HTERT RPE-1 (cell line): Measurements from ENCODE around the gene LRFN5.

ENCODE experiments used
- in situ Hi-C: fragments of 300-500 bp; cut with MboI; formaldehyde crosslinking; loops from 4 replicates; pipeline ENCODE4 v1.14.3; 2020; ENCODE audit warnings: low sequenced_read_pairs

Gene LRFN5

DNA sequence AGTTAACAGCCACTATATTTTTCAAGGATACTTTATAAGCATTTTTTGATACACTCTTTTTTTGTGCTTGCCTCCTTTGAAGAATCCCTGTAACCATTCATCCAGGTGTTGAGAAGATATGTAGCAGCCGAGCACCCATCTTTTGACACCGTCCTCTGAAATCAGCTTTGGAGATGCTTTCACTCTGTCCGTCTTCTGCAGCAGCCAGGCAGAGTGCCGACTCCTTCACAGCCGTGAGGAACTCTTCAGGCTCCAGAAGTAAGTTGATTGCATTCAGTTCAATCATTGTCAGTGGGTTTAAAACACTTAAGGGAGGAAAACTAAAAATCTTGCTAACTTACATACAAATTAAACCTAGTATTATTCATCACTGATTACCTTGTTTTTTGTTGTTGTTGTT, 160.1 kb downstream of the LRFN5 start:
- in situ Hi-C loops: no loop called here

DNA sequence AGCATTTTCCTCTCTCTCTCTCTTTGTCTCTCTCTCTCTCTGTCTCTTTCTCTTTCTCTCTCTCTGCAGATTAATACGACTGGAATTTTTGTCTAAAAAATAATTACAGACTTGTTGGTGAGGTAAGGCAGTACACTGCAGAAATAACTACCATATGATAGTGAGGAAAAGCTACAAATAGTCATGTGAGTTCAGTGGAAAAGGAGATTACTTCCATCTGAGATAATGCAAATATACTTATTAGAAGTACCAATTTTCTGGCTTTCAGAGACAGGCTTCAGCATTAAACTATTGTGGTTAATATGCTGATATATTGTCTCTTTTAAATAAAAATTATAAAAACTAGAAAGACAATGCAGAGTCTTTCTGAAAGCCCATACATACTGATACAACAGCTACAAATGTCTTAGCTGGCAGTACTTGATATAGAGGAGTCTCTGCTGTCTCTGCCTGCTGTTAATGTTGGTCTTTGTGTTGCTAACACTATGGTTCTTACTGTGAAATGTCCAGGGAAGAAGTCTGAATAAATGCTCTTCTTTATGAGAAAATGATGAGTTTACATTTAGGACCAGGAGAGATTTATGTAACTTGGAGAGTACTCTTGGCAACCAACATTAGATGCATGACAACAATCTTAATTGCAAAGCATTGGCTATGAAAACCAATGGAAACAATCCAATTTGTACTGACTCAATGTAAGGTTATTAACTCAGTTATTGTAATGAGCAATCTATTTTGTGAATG, 167.0 kb downstream of the LRFN5 start:
- in situ Hi-C loops: no loop called here

DNA sequence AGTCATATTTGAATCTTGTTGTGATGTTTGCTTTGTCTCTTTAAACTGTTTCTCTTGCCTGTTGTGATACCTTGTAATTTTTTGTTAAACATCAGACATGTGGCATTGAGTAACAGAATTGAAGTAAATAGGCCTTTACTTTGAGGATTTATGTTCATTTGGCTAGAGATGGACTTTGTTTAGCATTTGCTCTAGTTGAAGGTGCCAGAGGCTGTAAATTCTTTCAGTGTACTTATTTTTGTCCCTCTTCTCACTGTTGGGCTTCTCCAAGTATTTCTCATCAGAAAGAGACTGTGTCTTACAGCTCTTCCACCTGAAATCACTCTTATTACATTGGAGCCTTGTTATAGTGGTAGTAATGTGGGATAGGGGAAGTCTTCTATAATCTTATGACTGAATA, 175.8 kb downstream of the LRFN5 start:
- in situ Hi-C loops: no loop called here

DNA sequence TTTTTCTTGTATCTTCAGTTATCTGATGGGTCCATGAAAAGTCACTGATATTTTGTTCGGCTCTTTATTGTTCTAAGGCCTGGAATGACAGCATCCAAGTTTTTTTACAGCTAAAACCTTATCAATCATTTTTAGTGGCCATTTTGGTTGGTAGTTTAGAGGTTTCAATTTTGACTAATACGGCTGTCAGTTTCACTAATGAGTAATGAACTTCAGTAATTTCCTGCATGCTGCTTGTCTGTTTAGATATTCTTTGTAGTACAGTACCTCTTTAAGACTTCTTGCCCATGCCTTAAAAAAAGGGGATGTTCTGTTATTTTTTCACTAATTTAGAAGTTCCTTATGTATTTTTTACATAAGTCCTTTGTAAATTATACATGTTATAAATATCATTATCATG, 176.7 kb downstream of the LRFN5 start:
- in situ Hi-C loops: no loop called here

DNA sequence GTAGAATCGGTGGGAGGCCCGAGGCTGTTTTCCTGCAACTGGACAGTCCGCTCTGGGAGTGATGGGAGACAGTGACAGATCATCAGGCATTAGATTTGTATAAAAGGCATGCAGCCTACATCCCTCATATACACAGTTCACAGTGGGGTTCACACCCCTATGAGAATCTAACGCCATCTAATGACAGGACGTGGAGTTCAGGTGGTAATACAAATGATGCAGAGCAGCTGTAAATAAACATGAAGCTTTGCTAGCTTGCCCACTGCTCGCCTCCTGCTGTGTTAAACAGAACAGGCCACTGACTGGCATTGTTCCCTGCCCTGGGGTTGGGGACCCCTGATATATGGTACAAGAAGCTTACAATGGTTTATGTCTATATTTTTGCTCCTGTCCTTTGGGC, 179.0 kb downstream of the LRFN5 start:
- in situ Hi-C loops: no loop called here

DNA sequence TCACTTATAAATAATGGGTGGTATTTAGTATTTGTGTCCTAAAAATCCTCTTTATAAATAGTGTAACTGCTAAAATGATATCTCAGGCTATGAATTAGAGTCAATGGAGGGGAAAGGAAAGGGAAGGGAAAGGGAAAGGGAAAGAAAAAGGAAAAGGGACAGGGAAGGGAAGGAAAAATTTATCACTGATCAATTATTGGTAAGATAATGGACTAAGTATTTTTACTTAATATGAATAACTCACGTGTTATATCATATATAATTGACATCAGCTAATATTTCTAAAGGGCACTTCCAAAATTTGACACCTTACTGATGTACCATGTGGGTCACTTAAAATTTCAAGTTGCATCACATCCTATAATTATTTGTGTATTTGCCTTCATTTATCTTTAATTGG, 193.1 kb downstream of the LRFN5 start:
- in situ Hi-C loops: no loop called here

DNA sequence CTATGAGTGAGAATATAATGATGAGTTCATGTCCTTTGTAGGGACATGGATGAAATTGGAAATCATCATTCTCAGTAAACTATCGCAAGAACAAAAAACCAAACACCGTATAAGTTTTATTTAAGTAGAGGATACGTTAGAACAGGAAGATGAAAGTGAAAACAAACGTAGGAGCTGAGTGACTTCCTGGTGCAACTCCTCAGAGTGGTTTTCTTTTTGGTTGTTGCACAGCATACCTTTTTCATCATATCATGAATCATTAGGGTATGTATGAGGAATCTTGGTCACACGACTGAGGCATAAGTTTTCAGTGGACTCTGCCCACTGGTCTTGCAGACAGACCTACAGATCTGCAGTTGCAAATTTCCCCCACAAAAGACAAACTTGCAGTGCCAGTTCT, 199.0 kb downstream of the LRFN5 start:
- in situ Hi-C loops: no loop called here

DNA sequence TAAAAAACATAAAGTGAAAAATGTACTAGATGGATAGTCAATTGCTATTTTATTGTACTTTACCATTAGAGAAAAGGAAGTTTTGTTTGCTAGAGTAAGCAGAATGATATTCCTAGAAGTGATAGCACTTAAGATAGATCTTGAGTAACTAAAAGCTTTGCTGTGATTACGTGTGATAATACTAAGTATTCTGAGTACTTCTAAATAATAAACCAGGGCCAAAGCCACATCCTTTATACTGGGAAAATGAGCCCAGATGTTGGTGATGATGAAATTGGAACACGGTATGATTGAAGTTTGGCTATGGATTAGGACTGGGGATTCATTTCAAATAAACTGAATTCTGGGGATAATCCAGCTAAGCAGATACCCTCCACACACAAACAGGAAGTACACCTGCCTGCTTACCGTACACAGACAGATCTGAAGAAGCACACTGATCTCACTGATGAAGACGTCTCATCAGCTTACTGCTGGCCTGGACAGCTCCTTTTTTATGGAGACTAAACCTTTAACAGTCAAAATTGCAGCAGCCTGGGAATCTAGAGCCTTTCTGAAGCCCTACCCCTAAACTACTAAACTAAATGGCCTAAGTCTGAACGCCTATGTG, 199.8 kb downstream of the LRFN5 start:
- in situ Hi-C loops: no loop called here

DNA sequence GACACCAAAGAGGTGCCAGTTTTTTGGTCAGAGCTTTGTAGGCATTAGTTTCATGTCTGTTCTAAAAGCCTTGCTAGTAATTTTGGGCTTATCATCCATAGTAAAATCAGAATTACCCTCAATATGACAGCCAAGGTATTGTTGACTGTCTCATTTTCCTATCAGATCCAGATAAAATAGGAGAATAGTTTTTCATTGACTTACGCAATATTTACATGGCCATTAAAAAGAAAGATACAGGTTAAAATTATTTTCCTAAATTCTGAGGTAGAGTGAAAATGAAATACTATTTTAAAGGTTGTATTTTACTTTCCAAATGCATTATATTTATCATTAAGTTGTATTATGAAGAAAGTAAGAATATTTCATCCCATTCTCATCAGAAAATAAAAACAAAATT, 203.7 kb downstream of the LRFN5 start:
- in situ Hi-C loops: no loop called here

DNA sequence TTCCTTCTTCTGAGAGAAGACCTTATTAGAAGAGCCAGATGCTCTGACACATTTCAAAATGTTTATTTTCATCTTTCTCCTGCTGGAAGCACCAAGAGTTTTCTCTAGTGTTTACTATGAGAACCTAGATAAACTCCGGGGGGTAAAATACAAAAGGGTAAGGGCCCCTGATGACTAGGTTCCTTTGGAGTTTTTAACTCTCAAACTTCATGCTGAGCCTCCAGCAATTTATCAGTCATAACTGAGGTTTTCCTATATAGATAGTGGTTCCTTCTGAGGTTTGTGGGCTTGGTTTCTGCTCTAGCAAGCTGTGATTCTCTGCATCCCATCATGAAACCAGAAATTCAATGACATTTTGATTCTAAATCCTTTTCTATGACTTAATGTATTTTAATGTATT, 210.9 kb downstream of the LRFN5 start:
- in situ Hi-C loops: no loop called here

DNA sequence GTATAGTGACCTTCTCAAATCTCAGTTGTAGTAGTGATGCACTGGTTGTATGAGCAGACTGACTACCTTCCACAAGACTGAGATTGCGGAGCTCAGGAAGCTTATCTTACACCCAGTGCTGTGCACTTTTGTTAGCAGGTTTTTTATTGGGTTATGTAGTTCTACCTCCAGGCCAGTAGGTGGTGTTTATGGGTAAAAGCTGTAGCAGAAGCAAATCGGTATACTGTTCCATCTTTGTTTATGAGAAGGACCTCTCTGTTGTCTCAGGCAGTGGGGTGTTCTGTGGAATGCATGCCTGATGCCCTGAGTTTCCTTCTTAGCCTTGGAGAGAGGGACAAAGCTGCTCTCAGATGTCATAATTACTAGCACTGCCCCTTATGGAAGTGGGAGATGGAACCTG, 217.8 kb downstream of the LRFN5 start:
- in situ Hi-C loops: no loop called here

DNA sequence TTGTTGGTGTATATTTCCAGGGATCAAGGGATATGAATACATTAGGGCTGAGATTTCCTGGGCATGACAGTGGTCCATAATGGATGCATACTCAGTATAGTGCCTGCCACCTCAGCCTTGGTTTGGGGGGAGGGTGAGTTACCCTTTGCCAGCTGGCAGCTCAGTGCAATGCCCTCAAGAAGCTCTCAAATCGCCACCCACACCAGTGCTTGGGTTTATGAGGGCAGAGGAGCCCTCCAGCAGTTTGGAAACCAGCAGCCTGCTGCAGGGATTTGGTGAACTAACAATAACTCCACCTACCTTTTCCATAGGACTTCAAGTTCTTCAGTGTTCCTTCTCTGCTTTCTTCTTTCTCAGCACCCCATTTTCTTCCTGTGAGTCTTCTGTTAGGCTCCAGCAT, 218.9 kb downstream of the LRFN5 start:
- in situ Hi-C loops: no loop called here

DNA sequence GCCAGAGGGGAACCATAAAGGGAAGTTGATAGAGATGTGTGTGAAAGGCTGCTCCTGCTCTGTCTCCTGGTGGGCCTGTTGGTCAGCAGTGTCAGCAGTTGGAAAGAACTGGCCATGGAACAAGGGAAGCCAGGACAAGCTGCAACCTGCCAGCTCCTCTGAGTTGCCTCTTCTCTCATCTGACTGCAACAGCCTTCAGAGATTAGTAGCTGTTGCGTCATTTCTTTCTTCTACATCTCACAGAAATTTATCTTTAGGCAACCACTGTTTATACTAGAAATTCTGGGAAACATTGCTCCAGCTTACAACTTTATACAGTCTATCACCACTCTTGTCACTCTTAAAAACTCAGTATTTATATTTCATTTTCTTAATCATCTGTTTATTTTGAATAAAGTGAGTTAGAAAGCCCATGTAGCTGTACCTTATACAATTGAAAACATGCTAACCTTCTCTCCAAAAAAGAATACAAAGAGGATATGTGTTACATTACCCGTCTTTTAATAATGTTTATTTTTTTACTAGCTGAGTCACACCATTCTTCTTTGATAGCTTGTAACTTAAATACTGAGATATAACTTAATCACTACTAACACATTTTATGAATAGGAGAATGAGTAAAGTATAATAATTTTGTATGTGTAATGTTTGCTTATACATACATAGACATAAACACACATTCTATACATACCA, 224.2 kb downstream of the LRFN5 start:
- in situ Hi-C loops: no loop called here

DNA sequence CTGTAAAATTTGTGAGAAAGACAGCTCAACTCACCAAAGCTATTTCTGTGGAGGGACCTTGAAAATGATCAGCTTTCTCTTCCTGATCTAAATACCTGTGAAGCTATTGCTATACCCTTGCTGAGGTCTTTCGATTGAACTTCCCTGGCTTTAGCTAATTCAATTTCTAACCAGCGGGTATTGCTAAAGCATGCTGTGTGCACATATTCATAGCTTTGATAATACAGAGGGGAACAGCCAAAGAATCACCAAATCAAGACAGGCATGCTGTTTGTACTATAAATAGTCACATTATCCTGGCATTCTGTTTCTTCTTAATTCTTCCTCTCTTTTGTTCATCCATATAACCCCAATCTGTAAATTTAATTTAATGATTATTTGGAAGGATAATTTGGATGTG, 233.0 kb downstream of the LRFN5 start:
- in situ Hi-C loops: no loop called here

DNA sequence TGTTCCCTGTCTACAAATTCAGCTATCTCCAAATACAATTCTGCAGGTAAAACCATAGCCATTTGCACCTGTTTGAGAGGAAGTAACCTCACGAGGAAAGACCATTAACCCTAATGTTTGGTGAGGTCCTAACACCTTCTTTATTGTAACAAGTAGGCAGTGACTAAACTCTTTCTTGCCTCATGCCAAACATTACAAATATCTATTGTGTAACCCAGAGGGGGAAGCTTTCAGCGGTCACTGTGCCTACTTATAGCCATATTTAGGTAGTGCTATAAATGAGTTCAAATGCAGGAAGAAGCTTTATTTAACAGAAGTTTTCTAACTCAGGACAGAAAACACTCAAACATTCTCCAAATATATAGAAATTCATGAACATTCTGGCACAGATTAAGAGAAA, 252.7 kb downstream of the LRFN5 start:
- in situ Hi-C loops: no loop called here

DNA sequence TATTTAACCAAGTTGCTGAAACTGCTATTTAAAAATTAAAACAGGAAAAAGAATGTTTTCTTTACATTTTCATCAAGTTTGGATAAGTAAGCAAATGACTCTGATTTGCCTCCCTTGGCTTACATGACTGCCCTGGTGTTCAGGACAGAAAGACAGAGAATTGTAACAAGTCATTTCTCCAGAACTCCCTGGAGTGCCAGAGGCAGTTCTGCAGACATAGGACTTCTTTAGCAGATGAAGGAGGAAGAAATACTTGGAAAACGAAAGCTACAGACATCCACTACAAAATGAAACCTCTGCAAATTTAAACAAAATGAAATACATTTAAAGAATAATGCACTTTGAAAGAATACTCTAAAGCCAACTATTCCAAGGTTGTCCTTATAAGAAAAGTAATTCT, 253.9 kb downstream of the LRFN5 start:
- in situ Hi-C loops: no loop called here

DNA sequence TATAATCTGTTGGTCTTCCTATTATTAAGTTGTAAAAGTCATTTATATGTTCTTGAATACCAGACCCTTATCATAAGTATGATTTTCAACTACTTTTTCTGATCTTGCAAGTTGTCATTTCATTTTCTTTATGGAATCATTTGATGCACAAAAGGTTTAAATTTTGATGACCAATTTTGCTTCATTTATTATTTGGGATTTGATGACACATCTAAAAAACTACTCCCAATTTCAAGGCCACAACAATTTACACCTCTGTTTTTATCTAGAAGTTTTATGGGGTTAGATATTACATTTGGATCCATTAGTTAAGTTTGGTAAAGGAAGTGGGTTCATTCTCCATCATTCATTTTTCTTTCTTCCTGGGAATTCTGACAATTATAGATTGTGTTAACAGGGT, 259.2 kb downstream of the LRFN5 start:
- in situ Hi-C loops: no loop called here

DNA sequence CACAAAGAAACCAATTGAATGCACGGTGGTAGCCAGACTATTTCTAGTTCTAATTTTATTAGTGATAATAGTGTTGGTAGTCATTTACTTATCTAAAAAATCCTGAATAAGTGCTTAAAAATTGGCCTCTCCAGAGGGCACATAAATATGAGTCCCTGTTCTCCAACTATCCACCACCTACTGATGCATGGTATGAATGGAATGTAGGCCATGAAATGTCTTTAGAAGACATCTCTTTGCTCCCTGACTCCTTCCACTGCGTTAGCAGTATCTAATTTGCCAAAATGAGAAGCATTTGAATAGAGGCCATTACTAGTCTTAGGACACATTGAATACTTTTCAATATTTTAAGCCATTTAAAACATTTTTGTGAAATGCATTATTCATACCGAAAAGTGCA, 261.7 kb downstream of the LRFN5 start:
- in situ Hi-C loops: no loop called here

DNA sequence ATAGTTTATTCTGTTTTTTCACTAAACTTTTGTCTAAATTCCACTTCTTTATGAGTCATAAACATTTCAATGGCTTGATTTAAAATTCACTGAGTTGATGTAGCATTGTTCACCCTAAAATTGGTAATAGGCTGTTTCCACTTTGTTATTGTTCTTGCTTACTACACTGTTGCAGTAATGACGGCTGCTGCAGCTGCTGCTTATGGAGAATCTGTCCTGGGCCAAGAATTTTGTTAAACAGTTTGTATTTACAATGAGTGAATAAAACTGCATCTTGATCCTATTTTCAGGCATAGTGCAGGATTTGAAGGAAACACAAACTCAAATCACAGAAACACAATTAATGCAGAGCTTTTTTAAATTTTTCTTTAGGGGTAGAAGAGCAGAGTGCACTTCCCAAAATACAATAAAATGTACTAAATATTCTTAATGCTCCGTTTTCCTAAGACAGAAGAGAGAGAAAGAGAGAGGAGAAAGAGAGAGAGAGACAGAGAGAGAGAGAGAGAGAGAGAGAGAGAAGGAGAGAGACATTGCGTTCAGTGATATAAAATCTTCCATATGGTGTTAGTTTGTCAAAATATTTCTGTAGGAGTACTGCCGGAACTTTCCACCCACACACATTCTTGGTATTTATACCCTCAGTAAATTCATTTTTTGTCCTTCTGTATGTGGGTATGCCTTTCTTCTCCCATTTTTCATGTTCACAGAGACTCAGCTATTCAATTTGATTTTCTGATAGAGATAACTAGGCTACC, 266.4 kb downstream of the LRFN5 start:
- in situ Hi-C loops: no loop called here

DNA sequence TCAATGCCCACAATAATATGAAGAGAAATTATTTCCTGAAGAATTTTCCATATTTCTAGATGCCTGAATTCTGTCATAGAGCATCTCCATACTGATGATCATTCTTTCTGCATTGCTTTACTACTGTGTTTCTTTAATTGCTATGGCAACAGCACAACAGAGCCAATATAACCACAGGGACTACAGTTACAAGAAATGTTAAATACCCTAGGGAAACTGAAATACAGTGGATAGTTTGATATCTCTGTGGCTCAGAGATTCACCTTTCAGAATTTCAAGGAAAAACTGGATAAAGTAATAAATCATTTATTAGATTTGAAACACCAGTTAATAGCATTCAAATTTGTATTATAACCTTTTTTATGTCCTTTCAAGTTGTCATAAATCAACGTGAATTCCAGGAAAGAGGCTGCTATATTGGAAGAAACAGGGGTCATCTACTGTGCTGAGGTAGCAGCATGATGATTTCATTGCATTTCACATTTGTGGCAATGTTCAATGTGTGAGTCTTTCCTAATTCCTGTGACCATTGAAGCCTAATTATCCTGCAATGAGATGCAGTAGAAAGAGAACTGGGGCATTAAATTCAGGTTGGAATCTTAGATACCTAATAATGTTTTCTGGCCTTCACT, 267.1 kb downstream of the LRFN5 start:
- in situ Hi-C loops: no loop called here

DNA sequence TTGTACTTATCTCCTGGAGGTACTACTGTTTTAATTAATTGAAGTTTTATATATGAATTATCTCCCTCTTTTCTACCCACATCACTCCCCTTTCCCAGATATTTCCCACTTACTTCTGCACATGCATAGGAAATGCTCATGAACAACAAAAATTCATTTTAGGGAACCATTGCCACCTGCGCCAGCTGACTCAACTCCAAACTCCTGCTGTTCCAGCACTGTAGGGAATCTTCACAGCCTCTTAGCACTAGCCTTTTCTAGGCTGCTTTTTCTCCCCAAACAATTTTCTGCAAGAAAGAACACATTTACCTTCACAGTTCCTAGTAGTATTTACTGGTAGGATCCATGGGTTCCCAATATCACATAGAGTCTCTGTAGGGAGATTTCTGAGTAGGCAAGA, 268.4 kb downstream of the LRFN5 start:
- in situ Hi-C loops: no loop called here
